ENCODE data around the gene MAPKAP1.

DNA sequence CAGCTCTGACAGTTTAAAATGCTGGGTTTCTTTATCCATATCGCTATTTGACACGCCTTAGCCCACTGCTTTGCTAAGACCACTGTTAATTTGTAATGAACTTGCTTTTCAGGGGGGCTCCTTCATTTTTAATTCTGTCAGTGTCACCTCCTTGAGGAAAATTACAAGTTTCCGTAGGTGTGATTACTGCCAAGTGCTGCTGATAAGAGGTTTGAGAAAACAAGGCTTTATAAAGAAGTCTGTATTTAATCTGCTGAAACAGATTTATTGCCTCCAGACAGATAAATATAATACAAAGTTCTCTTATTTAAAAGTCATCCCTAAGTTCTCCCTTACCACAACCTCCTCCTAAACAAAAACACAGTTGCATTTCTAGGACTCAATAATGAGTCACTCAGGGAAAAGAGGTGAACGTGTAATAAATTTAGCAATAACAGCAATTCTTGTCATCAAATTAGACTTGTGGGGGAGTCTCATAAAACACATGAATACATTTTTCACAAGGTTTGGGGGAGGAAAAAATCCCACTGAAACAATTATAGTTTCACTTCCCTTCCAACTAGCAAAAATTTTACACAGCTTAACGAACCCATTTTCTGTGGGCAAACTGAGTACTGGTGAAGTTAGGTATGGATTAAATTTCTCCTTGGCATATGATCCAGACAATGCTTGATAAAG lies 72.8 kb downstream of the MAPKAP1 start:
- TF ChIP-seq, protein P1, sequence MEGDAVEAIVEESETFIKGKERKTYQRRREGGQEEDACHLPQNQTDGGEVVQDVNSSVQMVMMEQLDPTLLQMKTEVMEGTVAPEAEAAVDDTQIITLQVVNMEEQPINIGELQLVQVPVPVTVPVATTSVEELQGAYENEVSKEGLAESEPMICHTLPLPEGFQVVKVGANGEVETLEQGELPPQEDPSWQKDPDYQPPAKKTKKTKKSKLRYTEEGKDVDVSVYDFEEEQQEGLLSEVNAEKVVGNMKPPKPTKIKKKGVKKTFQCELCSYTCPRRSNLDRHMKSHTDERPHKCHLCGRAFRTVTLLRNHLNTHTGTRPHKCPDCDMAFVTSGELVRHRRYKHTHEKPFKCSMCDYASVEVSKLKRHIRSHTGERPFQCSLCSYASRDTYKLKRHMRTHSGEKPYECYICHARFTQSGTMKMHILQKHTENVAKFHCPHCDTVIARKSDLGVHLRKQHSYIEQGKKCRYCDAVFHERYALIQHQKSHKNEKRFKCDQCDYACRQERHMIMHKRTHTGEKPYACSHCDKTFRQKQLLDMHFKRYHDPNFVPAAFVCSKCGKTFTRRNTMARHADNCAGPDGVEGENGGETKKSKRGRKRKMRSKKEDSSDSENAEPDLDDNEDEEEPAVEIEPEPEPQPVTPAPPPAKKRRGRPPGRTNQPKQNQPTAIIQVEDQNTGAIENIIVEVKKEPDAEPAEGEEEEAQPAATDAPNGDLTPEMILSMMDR (conservative IDR thresholded peaks at IDR 0.05; ENCODE audit: low read length): no peak
- TF ChIP-seq EZH2phosphoT487 (IDR thresholded peaks at IDR 0.05; ENCODE audit: borderline replicate concordance, low read depth, low read length): no peak
